B cell (primary cell): ENCODE results near the gene CLIP2. TPM values are rescaled to one million over a fixed set of nuclear protein-coding genes. Genes with fewer than 3 reads are reported as not detected.
"Not testable (repeated sequence)": the region's sequence is repeated elsewhere in the genome, so short reads cannot be mapped to it uniquely, and the experiment has no call there.

Experiments used
- ATAC-seq: fragments of 200-7000 bp; cut with Tn5 transposase; one replicate; pipeline ENCODE4 v1.10.0; 2021; ENCODE audit warnings: low read depth, mild to moderate bottlenecking, moderate number of reproducible peaks, moderate library complexity
- CTCF ChIA-PET: fragments of 350-600 bp; sonication (Branson Sonifier 250); formaldehyde crosslinking; loops from one replicate; lab custom pipeline; 2021; ENCODE audit warnings: antibody characterized with exemption, inconsistent platforms; lab: Charles Lee
- POLR2A ChIA-PET: fragments of 350-600 bp; sonication (Branson Sonifier 250); formaldehyde crosslinking; loops from one replicate; lab custom pipeline; 2021; ENCODE audit warnings: antibody characterized with exemption; lab: Charles Lee
- DNase-seq: peaks from one replicate; pipeline ENCODE4 v3.0.0; 2013
- H2AFZ ChIP-seq: 2 replicates; pipeline ENCODE4 v1.6.1; 2012; ENCODE audit warnings: mild to moderate bottlenecking, low read depth, low read length; ENCODE audit not compliant: insufficient read depth, poor library complexity, severe bottlenecking
- H3K27ac ChIP-seq, 2 donors: 1 replicate in 1 of 2; 2 replicates in 1 of 2; pipeline ENCODE4 v1.5.1; 2012 to 2013; ENCODE audit warnings: low read length in 2 of 2, mild to moderate bottlenecking in 2 of 2, moderate library complexity in 1 of 2
- H3K27me3 ChIP-seq, 4 experiments: fragments of 200-600 bp in 1 of 4; sonication (generic) in 1 of 4; replicated peaks in 1 of 4; 1 replicate in 2 of 4; 2 replicates in 2 of 4; pipeline versions ENCODE4 v1.6.1 to v1.7.0; 2013 to 2016; ENCODE audit warnings: low read length in 3 of 4, mild to moderate bottlenecking in 2 of 4, mixed read lengths in 1 of 4, moderate library complexity in 1 of 4; ENCODE audit not compliant: insufficient read depth in 4 of 4, control insufficient read depth in 3 of 4; ENCODE audit errors: control extremely low read depth in 1 of 4
- H3K36me3 ChIP-seq, 2 experiments: replicated peaks in 1 of 2; 1 replicate in 1 of 2; 2 replicates in 1 of 2; pipeline versions ENCODE4 v1.6.1 to v1.7.1; 2013; ENCODE audit warnings: low read length in 1 of 2; ENCODE audit not compliant: insufficient read depth in 2 of 2, control insufficient read depth in 1 of 2; ENCODE audit errors: control extremely low read depth in 1 of 2, extremely low read depth in 1 of 2
- H3K4me1 ChIP-seq, 2 donors: fragments of 200-600 bp in 1 of 2; sonication (generic) in 1 of 2; 1 replicate in 1 of 2; 2 replicates in 1 of 2; pipeline versions ENCODE4 v1.5.1 to v1.6.1; 2013 to 2017; ENCODE audit warnings: low read length in 2 of 2; ENCODE audit not compliant: control insufficient read depth in 2 of 2, insufficient read depth in 2 of 2
- H3K4me2 ChIP-seq: replicated peaks from 2 replicates; pipeline ENCODE3; 2012; ENCODE audit warnings: mild to moderate bottlenecking, low read depth, low read length; ENCODE audit not compliant: poor library complexity, severe bottlenecking
- H3K4me3 ChIP-seq, 5 experiments: fragments of 200-600 bp in 1 of 5; sonication (generic) in 1 of 5; 1 replicate in 3 of 5; 2 replicates in 2 of 5; pipeline versions ENCODE4 v1.5.1 to v1.7.0; 2011 to 2016; ENCODE audit warnings: low read length in 4 of 5, mild to moderate bottlenecking in 4 of 5, low read depth in 2 of 5, control low read depth in 1 of 5, moderate library complexity in 1 of 5; ENCODE audit not compliant: insufficient read depth in 1 of 5; ENCODE audit errors: control extremely low read depth in 1 of 5, extremely low read depth in 1 of 5
- H3K79me2 ChIP-seq: fragments of 200-600 bp; sonication (generic); one replicate; pipeline ENCODE4 v1.6.0; 2016; ENCODE audit warnings: low read length; ENCODE audit not compliant: control insufficient read depth, insufficient read depth
- H3K9ac ChIP-seq: fragments of 200-600 bp; sonication (generic); 2 replicates; pipeline ENCODE4 v1.6.1; 2017; ENCODE audit warnings: mild to moderate bottlenecking, low read length, moderate library complexity
- H3K9me3 ChIP-seq, 3 donors: one replicate each; pipeline versions ENCODE4 v1.6.1 to v1.7.1; 2013; ENCODE audit warnings: low read length in 2 of 3; ENCODE audit not compliant: control insufficient read depth in 2 of 3, insufficient read depth in 1 of 3; ENCODE audit errors: control extremely low read depth in 1 of 3
- H4K20me1 ChIP-seq: 2 replicates; pipeline ENCODE4 v1.6.0; 2012; ENCODE audit warnings: mild to moderate bottlenecking, low read length; ENCODE audit not compliant: insufficient read depth, control insufficient read depth, poor library complexity, severe bottlenecking
- H3K27ac Mint-ChIP-seq: one replicate; pipeline ENCODE4 v1.8.0; 2021; ENCODE audit warnings: mixed read lengths
- H3K27me3 Mint-ChIP-seq: one replicate; pipeline ENCODE4 v1.8.0; 2021; ENCODE audit warnings: mixed read lengths
- H3K4me1 Mint-ChIP-seq: one replicate; pipeline ENCODE4 v1.8.0; 2021; ENCODE audit warnings: mixed read lengths
- H3K4me3 Mint-ChIP-seq: one replicate; pipeline ENCODE4 v1.8.0; 2021; ENCODE audit warnings: mixed read lengths
- H3K9me3 Mint-ChIP-seq: one replicate; pipeline ENCODE4 v1.8.0; 2022; ENCODE audit warnings: mixed read lengths; ENCODE audit not compliant: insufficient read depth
- EZH2 ChIP-seq: IDR thresholded peaks from 2 replicates; pipeline ENCODE4 v1.6.1; 2012; ENCODE audit warnings: borderline replicate concordance, low read depth, mild to moderate bottlenecking, moderate library complexity, low read length; ENCODE audit not compliant: insufficient read depth, poor library complexity, severe bottlenecking
- WGBS: methylation state at CpG from one replicate; pipeline ENCODE4 v1.1.5; 2013; ENCODE audit warnings: missing lambda C conversion rate; ENCODE audit not compliant: insufficient coverage; 5-methylcytosine and 5-hydroxymethylcytosine counted together
- intact Hi-C: fragments of 100-400 bp; cut with micrococcal nuclease; formaldehyde crosslinking; loops from one replicate; pipeline ENCODE4 v1.10.0; 2022
- polyA plus RNA-seq: library from polyadenylated mRNA; depleted of rRNA; stranded (reverse); fragments of >200 nt; gene quantifications from 2 replicates; pipeline ENCODE4 v1.2.3, GENCODE V29; 2012
- total RNA-seq, 2 donors: library from RNA; stranded (reverse); fragments of 120-200 nt in 1 of 2; gene quantifications; 1 replicate in 1 of 2; 2 replicates in 1 of 2; pipeline versions ENCODE4 v1.2.3 to v1.2.4, GENCODE V29; 2013 to 2022
- TF ChIP-seq, protein P1 (sequence below): fragments of 200-600 bp; IDR thresholded peaks from one replicate; pipeline ENCODE4 v1.8.0; 2022; ENCODE audit warnings: antibody characterized with exemption, mild to moderate bottlenecking

CLIP2 gene
- total and polyA plus RNA-seq, 2 donors (not counting 1 experiment from before 2014, with no cell fraction given), result 5.7 to 47.9 TPM

DNA sequence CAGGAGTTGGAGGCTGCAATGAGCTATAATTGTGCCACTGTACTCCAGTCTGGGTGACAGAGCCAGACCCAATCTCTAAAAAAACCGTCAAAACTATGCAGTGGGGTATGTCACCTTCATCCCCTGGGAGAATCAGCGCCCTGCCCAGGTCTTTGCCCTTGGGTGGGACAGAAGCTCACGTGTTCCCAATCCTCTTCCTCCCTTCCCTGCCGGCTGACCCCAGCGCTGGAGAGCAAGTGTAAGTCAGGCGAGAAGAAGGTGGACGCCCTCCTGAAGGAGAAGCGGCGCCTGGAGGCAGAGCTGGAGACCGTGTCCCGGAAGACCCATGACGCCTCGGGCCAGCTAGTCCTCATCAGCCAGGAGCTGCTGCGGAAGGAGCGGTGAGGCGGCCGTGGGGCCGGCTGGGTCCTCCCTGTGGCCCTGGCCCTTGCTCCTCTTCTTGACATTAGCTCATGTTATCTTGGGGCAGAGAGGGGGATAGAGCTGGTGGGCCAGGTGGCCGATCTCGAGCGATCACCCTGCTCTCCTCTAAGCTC is 99.7 kb downstream of the CLIP2 start:
- no peak overlapping the region for H3K4me3 Mint-ChIP-seq
- Histone ChIP-seq H3K27me3 (no peaks in the 10 kb centered on the region), H3K4me2 (no peak overlapping the region), H2AFZ (no peak overlapping the region), H3K79me2 (no peaks in the 10 kb centered on the region), H3K4me3 (no peak overlapping the region), H4K20me1 (no peaks in the 10 kb centered on the region), H3K36me3 (peaks cover 0 to 9% of the 10 kb centered on the region in 2 experiments), H3K4me1 (no peaks in the 10 kb centered on the region), H3K9ac (no peak overlapping the region), H3K9me3 (peaks cover 0 to 2% (median 0%) of the 10 kb centered on the region in 3 donors), H3K27ac (no peak overlapping the region)
- ChIA-PET CTCF (interaction anchor here (0.5 to 5.9 kb wide), 5 partner anchors 12 to 321 kb away, joined by 3 to 25 read pairs (median 4); no protein-coding TSS in a partner anchor), POLR2A (interaction anchor here (0.5 kb wide), 1 partner anchor 191 kb away, joined by 7 read pairs; no protein-coding TSS in a partner anchor)
- H3K27ac Mint-ChIP-seq, result no peak overlapping the region
- intact Hi-C loops, result no loop called here
- H3K27me3 Mint-ChIP-seq, result no peaks in the 10 kb centered on the region
- WGBS, result 96% methylated on average over 16 of the region's 21 CpGs
- DNase-seq, result no peak
- H3K9me3 Mint-ChIP-seq, result no peaks in the 10 kb centered on the region
- ATAC-seq, result no peak
- H3K4me1 Mint-ChIP-seq, result no peaks in the 10 kb centered on the region
- TF ChIP-seq, protein P1, sequence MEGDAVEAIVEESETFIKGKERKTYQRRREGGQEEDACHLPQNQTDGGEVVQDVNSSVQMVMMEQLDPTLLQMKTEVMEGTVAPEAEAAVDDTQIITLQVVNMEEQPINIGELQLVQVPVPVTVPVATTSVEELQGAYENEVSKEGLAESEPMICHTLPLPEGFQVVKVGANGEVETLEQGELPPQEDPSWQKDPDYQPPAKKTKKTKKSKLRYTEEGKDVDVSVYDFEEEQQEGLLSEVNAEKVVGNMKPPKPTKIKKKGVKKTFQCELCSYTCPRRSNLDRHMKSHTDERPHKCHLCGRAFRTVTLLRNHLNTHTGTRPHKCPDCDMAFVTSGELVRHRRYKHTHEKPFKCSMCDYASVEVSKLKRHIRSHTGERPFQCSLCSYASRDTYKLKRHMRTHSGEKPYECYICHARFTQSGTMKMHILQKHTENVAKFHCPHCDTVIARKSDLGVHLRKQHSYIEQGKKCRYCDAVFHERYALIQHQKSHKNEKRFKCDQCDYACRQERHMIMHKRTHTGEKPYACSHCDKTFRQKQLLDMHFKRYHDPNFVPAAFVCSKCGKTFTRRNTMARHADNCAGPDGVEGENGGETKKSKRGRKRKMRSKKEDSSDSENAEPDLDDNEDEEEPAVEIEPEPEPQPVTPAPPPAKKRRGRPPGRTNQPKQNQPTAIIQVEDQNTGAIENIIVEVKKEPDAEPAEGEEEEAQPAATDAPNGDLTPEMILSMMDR, result no peak
- no peak for TF ChIP-seq EZH2

DNA sequence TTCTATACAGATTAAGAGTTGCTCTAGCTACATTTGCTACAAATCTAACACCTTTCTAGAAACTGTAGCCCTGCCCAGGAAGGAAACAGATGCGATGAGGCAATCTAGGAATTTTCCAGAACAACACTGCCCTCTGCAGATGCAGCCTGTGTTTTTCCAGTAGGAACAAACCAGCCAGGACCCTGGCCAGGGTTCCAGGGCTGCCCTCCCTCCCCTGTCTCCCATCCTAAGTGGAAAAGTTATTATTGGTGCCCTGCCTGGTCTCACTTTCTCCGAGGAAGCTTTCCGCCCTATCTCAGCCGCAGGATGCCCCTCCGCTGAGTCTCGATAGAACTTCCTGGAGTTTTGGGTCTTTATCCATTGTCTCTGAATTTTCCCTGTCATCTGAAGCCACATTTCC is 104.5 kb downstream of the CLIP2 start:
- intact Hi-C loops, result not testable (repeated sequence)
- CTCF ChIA-PET, result interaction anchor here (0.7 to 1.7 kb wide), 5 partner anchors 24 to 326 kb away, joined by 3 to 10 read pairs (median 3); no protein-coding TSS in a partner anchor

DNA sequence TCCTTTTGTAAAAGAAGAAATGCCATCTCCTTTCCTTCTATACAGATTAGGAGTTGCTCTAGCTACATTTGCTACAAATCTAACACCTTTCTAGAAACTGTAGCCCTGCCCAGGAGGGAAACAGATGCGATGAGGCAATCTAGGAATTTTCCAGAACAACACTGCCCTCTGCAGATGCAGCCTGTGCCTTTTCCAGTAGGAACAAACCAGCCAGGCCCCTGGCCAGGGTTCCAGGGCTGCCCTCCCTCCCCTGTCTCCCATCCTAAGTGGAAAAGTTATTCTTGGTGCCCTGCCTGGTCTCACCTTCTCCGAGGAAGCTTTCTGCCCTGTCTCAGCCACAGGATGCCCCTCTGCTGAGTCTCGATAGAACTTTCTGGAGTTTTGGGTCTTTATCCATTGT is 105.4 kb downstream of the CLIP2 start:
- H3K4me3 ChIP-seq, H3K4me3 Mint-ChIP-seq, H3K4me2 ChIP-seq, H3K79me2 ChIP-seq, H3K4me1 Mint-ChIP-seq, H3K36me3 ChIP-seq, H3K27me3 Mint-ChIP-seq, H3K27ac Mint-ChIP-seq, H3K9me3 Mint-ChIP-seq, H4K20me1 ChIP-seq, H3K27ac ChIP-seq, H2AFZ ChIP-seq, intact Hi-C loops, H3K9me3 ChIP-seq, H3K4me1 ChIP-seq, DNase-seq, H3K27me3 ChIP-seq, H3K9ac ChIP-seq, POLR2A ChIA-PET, ATAC-seq: not testable (repeated sequence)
- WGBS, result 87% methylated on average over 3 of the region's 3 CpGs
- CTCF ChIA-PET, result interaction anchor here (0.7 to 1.3 kb wide), 2 partner anchors 119 to 335 kb away, joined by 3 to 4 read pairs; no protein-coding TSS in a partner anchor

More for the DNA sequence above, 104.5 kb downstream of the CLIP2 start:
- H3K4me3 ChIP-seq, H4K20me1 ChIP-seq, H3K27me3 Mint-ChIP-seq, H3K4me3 Mint-ChIP-seq, H3K9me3 Mint-ChIP-seq, H3K4me1 Mint-ChIP-seq, H3K9ac ChIP-seq, H3K9me3 ChIP-seq, H3K27ac Mint-ChIP-seq, DNase-seq, H3K27ac ChIP-seq, H3K4me1 ChIP-seq, H3K4me2 ChIP-seq, ATAC-seq, H2AFZ ChIP-seq, H3K79me2 ChIP-seq, H3K27me3 ChIP-seq: not testable (repeated sequence)
- peaks cover 4 to 10% of the 10 kb centered on the region in 2 experiments for H3K36me3 ChIP-seq
- POLR2A ChIA-PET, result interaction anchor here (0.7 kb wide), 1 partner anchor 957 kb away, joined by 3 read pairs; no protein-coding TSS in a partner anchor
- 86% methylated on average over 6 of the region's 6 CpGs for WGBS
